ENCODE measurements around the gene CMAS.
"Not testable (repeated sequence)": the region's sequence is repeated elsewhere in the genome, so short reads cannot be mapped to it uniquely, and the experiment has no call there.

CMAS gene

GRCh38 chr12:22044391-22044790, 1.6 kb upstream of the CMAS start:
- no peak for TF ChIP-seq CTCF (IDR thresholded peaks at IDR 0.05; ENCODE audit: low read depth, low read length)
- DNase-seq (ENCODE audit: low read depth in 2 of 2): no peak
- H3K4me3 ChIP-seq (replicated peaks in 1 of 2; ENCODE audit: low read depth in 2 of 2, low read length in 2 of 2): no peak overlapping the region

GRCh38 chr12:22046968-22047390, 961 bp downstream of the CMAS start:
- H3K4me3 ChIP-seq (replicated peaks in 1 of 2; ENCODE audit: low read depth in 2 of 2, low read length in 2 of 2): peak overlapping the region; percentile 92 to 95
- no peak for DNase-seq (ENCODE audit: low read depth in 2 of 2)
- no peak for TF ChIP-seq CTCF (IDR thresholded peaks at IDR 0.05; ENCODE audit: low read depth, low read length)

GRCh38 chr12:22047494-22047893, 1.5 kb downstream of the CMAS start:
- no peak for DNase-seq (ENCODE audit: low read depth in 2 of 2)
- peak overlapping the region in 1 of 2 donors; percentile 92 for H3K4me3 ChIP-seq (replicated peaks in 1 of 2; ENCODE audit: low read depth in 2 of 2, low read length in 2 of 2)
- no peak for TF ChIP-seq CTCF (IDR thresholded peaks at IDR 0.05; ENCODE audit: low read depth, low read length)

- no peak overlapping the region for H3K4me3 ChIP-seq (replicated peaks in 1 of 2; ENCODE audit: low read depth in 2 of 2, low read length in 2 of 2)
- TF ChIP-seq CTCF (IDR thresholded peaks at IDR 0.05; ENCODE audit: low read depth, low read length): no peak
- no peak for DNase-seq (ENCODE audit: low read depth in 2 of 2)
Measured at GRCh38 chr12:22048351-22049041, 2.5 kb downstream of the CMAS start.

GRCh38 chr12:22050078-22050477, 4.1 kb downstream of the CMAS start:
- no peak for TF ChIP-seq CTCF (IDR thresholded peaks at IDR 0.05; ENCODE audit: low read depth, low read length)

GRCh38 chr12:22051114-22051698, 5.2 kb downstream of the CMAS start:
- no peak for TF ChIP-seq CTCF (IDR thresholded peaks at IDR 0.05; ENCODE audit: low read depth, low read length)
- no peak overlapping the region for H3K4me3 ChIP-seq (replicated peaks in 1 of 2; ENCODE audit: low read depth in 2 of 2, low read length in 2 of 2)
- DNase-seq (ENCODE audit: low read depth in 2 of 2): no peak

More at GRCh38 chr12:22050078-22050477, 4.1 kb downstream of the CMAS start:
- no peak for DNase-seq (ENCODE audit: low read depth in 2 of 2)
- no peak overlapping the region for H3K4me3 ChIP-seq (replicated peaks in 1 of 2; ENCODE audit: low read depth in 2 of 2, low read length in 2 of 2)

GRCh38 chr12:22052994-22053393, 7.0 kb downstream of the CMAS start:
- not testable (repeated sequence) for DNase-seq (ENCODE audit: low read depth in 2 of 2); H3K4me3 ChIP-seq (replicated peaks in 1 of 2; ENCODE audit: low read depth in 2 of 2, low read length in 2 of 2)

All from cardiac fibroblast (primary cell).